NB4 (cell line): ENCODE measurements around the gene USH2A.

Source experiments
- CTCF ChIP-seq: IDR thresholded peaks from one replicate; pipeline ENCODE4 v1.5.1; 2012; ENCODE audit warnings: low read depth, low read length
- MAX ChIP-seq: IDR thresholded peaks from 2 replicates; pipeline ENCODE4 v1.6.1; 2011; ENCODE audit warnings: low read depth, low read length
- POLR2A ChIP-seq: IDR thresholded peaks from 2 replicates; pipeline ENCODE4 v1.6.1; 2011; ENCODE audit warnings: mild to moderate bottlenecking; ENCODE audit not compliant: insufficient read length; ENCODE audit errors: extremely low read depth

- TF ChIP-seq CTCF (no peak), POLR2A (no peak), MAX (no peak)
These were observed 76.7 kb downstream of the USH2A start for GRCh38 chr1:216346526-216346925.
